ENCODE measurements around the gene TTPAL.
A peak's percentile ranks its signal among the peaks of the same experiment; 100 is the strongest.
"Not testable (repeated sequence)": the region's sequence is repeated elsewhere in the genome, so short reads cannot be mapped to it uniquely, and the experiment has no call there.

TTPAL gene

DNA sequence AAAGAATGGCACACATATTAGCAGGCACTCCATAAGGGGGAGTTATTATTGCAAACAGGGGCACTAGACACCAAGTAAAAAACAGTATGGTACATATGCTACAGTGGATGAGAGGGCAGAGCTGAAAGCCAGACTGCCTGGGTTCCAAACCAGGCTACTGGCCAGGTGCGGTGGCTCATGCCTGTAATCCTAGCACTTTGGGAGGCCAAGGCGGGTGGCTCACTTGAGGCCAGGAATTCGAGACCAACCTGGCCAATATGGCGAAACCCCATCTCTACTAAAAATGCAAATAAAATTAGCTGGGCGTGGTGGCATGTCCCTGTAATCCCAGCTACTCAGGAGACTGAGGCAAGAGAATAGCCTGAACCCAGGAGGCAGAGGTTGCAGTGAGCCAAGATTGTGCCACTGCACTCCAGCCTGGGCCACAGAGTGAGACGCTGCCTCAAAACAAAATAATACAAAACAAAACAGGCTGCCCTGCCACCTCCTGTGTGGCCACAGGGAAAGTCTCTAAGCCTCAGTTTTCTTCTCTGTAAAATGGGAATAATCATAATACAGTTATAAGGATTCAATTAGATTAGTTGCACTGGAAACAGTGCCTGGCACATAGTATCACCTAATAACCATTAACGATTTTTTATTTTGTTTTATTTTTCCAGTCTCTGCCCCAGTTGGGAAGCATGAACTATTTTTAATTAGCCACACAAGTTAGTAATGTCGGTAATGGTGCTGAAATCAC is 7.5 kb upstream of the TTPAL start:
- DNase-seq (ENCODE audit: low spot score) = no peak

DNA sequence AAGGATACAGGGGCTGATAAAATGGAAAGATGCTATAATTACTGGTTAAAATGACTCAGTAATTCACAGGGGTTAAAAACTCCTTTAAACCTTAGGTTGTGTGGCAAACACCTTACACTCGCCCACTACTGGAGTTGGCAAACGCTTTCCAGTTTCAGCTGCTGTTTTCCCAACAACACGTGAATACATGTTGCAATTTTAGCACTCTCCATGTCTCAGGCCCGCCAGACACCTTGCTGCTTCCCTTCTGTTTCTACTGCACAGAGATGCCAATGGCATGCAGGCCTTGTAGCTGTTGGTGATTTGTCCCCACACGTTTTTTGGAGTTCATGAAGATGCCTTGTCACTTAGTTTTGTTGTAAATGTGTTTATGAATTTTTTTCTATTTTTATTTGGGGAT is 5.3 kb upstream of the TTPAL start:
- no peak for DNase-seq (ENCODE audit: low spot score)

DNA sequence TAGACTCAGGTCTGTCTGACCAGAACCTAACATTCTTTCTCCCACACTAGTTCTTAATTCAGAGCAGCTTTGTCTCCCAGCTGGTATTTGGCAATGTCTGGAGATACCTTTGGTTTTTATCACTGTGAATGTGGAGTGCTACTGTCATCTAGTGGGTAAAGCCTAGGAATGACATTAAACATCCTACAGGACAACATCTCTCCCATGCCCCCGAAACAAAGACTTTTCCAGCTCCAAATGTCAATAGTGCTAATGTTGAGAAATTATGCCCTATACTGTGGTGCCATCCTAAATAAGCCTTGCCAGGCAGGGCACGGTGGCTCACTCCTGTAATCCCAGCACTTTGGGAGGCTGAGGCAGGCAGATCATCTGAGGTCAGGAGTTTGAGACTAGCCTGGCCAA is 4.2 kb upstream of the TTPAL start:
- DNase-seq (ENCODE audit: low spot score) = no peak

DNA sequence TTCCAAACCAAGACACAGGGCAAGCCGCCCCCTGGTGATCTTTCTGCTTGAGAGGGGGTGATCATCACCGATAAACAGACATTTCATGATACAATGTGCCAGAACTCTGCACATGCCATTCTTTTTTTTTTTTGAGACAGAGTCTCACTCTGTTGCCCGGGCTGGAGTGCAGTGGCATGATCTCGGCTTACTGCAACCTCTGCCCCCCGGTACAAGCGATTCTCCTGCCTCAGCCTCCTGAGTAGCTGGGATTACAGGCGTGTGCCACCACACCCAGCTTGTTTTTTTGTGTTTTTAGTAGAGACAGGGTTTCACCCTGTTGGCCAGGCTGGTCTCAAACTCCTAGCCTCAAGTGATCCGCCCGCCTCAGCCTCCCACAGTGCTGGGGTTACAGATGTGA is 3.4 kb upstream of the TTPAL start:
- DNase-seq (ENCODE audit: low spot score) = not testable (repeated sequence)

DNA sequence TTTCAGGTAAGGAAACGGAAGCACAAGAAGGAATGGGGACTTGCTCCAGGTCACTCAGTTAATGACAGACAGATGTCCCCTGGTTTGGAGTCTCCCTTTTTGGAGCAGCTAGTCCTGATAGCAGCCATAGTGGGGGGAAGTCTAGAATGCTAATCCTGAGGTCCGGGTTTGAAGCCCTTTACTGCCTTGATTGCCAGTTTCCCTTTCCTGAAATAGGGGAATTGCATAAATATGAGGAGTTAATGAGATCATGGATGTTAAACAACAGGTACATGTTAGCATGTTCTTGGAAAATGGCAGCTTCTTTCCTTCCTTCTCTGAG is 341 bp upstream of the TTPAL start:
- DNase-seq (ENCODE audit: low spot score) = no peak

DNA sequence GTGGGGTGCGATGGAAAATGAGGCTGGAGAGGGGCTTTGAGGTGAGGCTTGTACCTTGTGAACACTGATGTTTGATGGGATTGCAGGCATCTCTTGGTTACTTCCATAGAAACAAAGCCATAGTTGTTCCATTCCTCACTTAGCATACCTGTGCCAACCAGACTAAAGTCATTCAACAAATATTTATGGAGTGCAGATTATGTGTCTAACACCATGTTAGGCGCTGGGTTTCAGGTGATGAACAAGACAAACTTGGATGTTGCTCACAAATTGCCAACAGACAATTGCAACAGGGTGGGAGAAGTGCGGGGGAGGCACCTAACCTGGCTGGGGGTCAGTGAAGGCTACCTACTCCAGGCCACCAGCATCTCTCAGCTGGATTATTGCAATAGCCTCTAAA is 1.5 kb downstream of the TTPAL start:
- DNase-seq (ENCODE audit: low spot score) = no peak

DNA sequence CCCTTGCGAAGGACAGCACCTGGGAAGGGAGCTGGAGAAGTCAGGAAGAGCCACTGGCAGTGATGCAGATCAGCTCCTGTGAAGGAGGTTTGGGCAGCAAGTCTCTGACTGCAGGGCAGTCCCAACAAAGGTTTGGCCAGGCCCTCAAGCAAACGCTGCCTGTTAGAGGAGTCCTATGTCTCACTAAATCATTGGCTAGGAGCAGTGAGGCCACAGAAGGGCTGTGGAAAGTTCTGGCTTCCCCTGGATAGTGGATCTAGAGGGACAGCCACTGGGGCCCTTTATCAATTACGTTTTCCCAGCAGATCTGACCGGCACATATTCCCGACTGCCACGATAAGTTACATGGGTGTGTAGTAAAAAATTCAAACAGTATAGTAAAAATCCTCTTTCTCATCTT is 2.5 kb downstream of the TTPAL start:
- DNase-seq (ENCODE audit: low spot score) = no peak

DNA sequence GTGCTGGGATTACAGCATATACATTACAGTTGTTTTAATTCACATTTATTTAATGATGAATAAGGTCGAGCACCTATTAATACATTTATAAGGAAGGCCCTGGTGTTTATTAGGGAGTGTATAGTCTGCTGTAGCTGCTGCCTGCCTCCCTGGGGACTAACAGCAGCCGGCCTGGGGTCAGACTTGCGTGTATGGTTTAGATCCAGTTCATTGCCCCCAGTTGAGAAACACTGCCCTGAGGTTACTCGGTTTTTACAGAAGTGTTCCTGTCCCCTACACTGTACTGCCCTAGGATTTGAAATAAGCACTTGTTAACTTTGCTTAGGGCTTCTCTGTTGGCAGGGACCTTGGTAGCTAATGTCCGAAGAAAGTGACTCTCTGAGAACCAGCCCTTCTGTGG is 4.0 kb downstream of the TTPAL start:
- DNase-seq (ENCODE audit: low spot score) = no peak

DNA sequence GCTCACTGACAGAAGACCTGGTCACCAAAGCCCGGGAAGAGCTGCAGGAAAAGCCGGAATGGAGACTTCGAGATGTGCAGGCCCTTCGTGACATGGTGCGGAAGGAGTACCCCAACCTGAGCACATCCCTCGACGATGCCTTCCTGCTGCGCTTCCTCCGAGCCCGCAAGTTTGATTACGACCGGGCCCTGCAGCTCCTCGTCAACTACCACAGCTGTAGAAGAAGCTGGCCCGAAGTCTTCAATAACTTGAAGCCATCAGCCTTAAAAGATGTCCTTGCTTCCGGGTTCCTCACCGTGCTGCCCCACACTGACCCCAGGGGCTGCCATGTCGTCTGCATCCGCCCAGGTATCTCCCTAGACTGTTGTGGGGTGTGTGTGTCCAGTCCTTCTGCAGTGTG is 4.4 kb downstream of the TTPAL start:
- DNase-seq (ENCODE audit: low spot score) = no peak

DNA sequence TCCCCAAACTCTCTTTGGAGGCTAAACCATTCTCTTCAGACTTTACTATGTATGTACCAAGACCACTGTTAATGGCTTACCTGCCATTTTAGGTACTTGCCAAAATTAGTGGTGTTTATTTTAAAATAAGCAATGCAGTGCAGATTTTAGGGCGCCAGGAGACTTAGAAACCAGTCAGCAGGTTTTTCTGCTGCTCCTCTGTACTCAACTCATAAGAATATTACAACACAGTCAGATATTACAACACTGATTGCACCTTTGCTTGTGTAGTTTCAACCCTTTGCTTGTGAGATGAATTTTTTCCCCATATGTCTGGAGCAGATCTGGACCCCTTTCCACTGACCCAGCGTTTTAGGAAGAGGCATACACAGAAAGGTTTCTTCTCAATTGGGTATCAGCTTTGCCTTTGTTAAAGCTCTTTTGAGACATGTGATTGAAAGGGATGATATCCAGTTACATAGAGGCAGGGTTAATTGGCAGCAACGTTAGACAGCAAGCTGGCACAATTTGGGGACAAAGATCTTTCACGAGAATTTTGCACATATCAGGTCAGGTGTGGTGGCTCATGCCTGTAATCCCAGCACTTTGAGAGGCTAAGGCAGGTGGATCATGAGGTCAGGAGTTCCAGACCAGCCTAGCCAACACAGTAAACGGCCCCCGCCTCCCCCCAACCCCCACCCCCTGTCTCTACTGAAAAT is 6.2 kb downstream of the TTPAL start:
- DNase-seq (ENCODE audit: low spot score) = no peak

DNA sequence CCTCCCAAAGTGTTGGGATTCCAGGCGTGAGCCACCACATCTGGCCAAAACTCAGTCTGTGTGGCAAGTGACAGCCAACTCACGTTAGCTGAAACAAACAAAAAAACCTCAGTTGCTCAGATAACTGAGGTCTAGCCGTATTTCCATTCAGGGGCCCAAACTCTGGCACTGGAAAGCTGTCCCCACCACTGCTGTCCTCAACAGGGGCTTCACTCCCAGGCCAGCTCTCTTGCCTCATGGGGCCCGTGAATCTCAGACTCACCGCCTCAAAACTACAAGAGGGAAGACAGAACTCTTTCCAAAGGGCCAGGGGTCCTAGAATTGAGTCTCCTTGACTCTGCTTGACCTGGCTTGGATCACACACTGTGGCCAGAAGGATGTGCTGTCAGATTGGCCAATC is 7.4 kb downstream of the TTPAL start:
- no peak for DNase-seq (ENCODE audit: low spot score)

DNA sequence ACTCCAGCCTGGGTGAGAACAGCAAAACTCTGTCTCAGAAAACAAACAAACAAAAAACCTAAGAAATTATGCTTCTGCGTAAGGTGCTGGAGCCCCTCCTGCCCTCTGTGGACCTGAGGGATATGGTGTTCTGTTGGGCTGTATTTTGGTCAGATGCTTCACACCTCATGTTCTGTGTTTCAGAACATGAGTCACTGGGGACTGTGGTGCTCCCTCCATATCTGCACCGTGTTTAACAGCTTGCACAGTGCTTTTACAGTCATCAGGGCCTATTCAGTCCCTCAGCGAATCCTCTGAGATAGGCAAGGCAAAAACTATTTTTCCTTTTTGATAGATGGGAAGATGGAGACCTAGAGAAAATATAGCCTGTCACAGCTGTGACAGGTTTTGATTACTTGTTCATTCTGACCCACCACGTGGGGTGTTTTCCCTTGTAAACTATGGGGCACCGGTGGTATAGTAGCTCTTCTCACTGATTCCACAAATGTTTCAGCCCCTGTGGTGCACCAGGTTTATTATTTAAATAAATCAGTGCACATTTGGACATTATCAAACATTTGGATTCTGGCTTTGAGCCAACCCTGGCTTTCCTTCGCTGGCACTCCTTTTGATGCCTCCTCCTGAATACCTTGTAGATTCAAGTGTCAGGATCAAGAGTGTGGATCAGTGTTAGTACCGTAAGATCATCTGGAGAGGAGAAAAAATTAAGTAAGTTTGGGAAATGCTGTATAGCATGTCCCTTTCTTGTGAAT is 9.6 kb downstream of the TTPAL start:
- DNase-seq (ENCODE audit: low spot score) = no peak

DNA sequence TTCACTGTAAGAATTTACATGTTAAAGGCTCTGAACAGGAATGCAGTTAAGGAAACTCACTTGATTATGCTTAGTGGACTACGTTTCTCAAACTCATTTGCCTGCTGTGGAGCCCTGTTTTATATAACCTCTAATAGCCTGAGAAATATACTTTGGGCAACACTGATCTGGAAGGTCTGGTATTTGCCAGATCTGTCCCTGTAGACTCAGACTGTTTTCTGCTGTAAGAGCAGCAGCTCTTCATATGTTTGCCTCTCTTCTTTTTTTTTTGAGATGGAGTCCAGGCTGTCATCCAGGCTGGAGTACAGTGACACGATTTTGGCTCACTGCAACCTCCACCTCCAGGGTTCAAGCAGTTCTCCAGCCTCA is 10.1 kb downstream of the TTPAL start:
- no peak for DNase-seq (ENCODE audit: low spot score)

DNA sequence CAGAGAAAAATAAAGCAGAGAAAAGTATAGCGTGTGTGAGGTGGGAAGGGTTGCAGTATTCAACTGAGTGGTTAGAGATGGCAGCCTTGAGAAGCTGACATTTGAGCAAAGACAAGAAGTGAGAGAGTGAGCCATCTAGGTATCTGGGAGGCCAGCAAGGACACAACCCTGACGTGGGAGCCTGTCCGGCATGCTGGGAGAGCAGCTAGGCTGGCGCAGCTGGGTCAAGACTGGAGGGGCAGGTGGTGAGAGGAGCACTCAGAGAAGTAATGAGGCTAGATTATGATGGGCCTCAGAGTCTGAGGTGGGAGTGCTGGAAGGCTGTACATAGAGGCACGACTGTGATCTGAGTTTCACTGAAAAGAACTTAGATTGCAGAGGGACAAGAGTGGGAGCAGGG is 12.9 kb downstream of the TTPAL start:
- no peak for DNase-seq (ENCODE audit: low spot score)

DNA sequence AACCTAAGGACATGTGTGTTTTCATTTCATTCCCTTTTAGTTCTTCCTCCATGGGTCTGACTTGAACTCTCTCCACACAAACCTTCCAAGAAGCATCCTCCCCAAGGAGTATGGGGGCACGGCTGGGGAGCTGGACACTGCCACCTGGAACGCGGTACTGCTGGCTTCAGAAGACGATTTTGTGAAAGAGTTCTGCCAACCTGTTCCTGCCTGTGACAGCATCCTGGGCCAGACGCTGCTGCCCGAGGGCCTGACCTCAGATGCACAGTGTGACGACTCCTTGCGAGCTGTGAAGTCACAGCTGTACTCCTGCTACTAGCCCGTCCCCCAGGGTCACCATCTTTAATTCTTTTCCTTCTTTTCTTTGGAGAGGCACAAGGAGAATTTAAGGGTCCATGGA is 13.5 kb downstream of the TTPAL start:
- DNase-seq (ENCODE audit: low spot score) = no peak

DNA sequence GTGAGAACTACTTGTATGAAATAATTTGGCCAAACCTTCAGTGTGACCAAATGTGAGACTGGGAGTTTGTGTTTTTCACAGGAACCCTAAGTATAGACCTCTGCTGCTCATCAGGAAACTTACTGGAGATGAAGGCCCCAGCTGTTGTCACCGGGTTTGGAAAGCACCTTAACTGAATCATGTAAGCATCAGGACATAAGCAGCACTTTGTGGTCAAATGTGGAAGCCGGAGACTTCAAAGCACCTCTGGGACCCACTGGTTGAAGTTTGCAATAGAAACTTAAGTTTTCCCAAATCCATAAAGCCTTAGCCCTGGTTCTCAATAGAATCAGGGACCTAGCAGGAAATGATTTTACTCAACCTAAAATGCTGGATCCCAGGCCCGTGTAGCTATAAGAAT is 14.3 kb downstream of the TTPAL start:
- no peak for DNase-seq (ENCODE audit: low spot score)

DNA sequence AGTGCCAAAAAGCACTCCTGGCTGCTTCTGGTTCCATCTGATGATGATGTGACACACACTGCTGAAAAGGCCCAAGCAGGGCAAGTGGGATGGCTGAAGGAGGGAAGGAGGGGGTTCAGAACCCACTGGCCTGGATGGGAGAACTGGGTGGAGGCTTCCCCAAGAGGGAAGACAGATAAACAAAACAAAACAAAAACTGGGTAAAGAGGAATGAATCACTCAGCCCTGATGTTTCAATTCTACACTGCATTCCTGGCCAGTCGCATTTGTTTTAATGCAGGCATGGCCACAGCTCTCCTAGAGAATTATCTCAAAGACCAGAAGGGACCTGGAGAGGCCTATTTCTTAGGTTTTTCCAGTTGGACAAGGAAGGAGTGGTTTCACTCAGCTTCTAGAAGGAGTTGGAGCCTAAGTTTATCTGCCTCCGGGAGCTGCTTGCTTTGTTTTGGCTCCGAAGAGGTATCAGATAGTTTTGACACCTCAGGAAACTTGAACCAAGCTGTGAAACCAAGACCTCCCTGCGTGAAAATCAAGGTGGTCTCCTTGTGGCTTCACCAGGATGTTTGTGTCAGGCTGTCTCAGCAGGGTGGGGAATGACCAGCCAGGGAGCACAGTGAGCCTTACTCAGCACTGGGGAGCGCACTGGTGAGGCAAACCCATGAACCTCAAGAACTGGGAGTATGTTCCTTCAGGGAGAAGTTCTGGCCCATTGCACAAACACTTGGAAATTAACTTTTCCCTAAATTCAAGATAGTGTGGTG is 16.1 kb downstream of the TTPAL start:
- no peak for DNase-seq (ENCODE audit: low spot score)

DNA sequence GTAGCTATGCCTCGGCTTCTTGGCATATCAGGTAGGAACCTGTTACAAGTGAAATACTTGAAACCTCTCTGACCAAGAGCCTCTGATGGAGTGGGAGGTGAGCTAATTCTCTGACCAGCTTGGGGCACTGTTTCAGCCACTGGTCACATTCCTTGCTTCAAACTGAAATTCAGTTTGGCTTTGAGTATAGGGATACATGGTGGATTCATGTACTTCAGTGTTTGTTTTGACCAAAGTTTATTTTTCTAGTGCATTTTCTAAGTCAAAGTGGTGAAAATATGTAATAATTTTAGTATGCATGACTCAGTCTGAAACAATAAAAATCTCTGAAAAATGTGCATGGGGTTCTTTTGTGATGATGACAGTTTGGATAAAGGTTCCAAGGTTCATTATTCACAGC is 18.6 kb downstream of the TTPAL start:
- DNase-seq (ENCODE audit: low spot score) = no peak

DNA sequence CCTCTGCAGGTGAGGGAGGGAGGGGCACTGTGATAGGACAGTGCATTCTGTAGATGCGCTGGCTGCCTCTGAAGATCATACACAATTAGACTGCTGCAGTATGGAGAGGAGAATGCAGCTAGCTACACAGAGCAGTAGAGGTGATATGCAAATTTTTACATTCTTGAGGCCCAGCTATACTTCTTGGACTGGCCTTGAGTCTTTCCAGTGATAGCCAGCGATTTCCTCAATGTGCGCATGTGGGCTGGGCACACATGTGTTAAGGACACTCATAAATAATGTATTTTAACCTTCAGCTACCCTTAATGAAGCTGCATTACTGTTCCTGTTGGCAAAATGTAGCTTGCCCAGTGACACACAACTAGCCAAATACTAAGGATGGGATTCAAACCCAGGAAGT is 19.0 kb downstream of the TTPAL start:
- no peak for DNase-seq (ENCODE audit: low spot score)

DNA sequence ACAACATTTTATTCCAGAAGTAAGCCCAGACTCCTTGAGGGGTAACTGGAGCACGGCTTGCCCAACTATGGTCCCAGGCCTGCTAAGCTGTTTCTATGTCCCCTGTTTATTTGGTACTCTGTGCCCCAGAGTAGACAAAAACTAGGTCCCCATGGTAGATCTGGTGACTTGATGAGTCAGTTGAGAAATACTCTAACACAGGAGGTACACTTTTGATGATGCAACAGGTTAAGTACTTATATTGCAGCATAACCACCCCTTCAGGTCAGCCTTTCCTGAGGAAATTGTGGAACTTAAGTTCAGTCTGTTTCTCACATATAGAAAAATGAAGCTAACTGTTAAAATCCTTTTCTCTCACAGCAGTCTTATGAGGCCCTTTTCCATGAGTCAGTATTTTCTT is 19.6 kb downstream of the TTPAL start:
- peak; percentile 49 for DNase-seq (ENCODE audit: low spot score)

DNA sequence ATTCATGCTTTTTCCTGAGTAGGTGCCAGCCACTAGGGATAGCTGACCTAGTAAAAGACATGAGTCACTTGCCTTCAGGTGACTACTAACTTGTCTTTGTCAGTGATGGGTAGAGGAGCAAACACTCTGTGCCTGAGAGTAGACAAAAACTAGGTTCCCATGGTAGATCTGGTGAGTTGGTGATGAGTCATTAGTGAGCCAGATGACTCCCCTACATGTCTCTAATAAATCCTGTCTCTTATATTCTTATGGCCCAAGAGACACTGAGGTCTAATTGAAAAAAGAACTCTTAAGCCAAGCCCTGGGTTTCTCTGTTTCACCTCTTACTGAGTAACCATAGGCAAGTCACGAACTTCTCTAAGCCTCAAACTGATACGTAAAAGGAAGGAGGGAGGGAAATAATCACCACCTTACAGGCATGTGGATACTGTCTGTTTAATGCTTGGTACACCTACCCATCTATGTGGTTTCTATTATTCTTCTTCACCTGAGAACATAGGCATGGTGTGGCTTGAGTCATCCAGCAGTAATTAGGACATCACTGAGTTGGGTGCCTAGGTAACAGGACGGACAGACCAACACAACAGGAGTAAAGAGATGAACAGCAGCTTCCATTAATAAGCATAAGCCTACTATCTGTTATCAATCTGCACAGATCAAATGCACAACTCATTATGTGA is 20.3 kb downstream of the TTPAL start:
- peak; percentile 55 for DNase-seq (ENCODE audit: low spot score)

DNA sequence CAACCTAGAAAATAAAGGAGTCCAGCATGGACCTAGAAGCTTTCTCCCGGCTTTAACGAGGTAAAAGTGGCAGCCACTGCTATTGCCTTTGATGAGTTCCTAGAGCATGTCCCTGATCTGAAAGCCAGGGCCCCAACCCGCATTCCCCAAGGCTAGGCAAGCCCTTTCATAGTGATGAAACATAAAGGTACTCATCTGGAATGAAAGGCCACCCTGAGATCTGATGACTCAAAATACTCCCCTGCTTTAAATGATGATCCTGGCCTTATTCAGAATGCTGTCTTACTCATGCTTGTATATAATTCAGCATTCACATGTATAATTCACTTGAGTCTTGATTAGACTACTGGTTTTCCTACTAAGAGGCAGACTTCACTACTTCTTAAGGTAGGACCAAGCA is 21.3 kb downstream of the TTPAL start:
- peak; percentile 36 for DNase-seq (ENCODE audit: low spot score)
